Adrenal gland (tissue), 5 donors: Measurements from ENCODE around the gene WDSUB1.

Experiments used
- POLR2A ChIP-seq, 2 donors: fragments of 450-650 bp; IDR thresholded peaks; one replicate each; pipeline ENCODE4 v1.6.1; 2017; ENCODE audit warnings: antibody characterized with exemption in 2 of 2, mild to moderate bottlenecking in 2 of 2, moderate library complexity in 1 of 2
- TF ChIP-seq, protein P1 (sequence below), 6 experiments: fragments of 450-650 bp in 4 of 6; fragments of 200-600 bp in 2 of 6; sonication (generic) in 1 of 6; IDR thresholded peaks; 1 replicate in 5 of 6; 2 replicates in 1 of 6; pipeline versions ENCODE4 v1.5.1 to v1.8.0; 2016 to 2021; ENCODE audit warnings: antibody characterized with exemption in 6 of 6, mild to moderate bottlenecking in 2 of 6, moderate library complexity in 1 of 6
- donor health status: DM: no; HTN: no; CAD: no.

GRCh38 chr2:159186462-159186861, 100.0 kb downstream of the WDSUB1 start:
- TF ChIP-seq, protein P1, sequence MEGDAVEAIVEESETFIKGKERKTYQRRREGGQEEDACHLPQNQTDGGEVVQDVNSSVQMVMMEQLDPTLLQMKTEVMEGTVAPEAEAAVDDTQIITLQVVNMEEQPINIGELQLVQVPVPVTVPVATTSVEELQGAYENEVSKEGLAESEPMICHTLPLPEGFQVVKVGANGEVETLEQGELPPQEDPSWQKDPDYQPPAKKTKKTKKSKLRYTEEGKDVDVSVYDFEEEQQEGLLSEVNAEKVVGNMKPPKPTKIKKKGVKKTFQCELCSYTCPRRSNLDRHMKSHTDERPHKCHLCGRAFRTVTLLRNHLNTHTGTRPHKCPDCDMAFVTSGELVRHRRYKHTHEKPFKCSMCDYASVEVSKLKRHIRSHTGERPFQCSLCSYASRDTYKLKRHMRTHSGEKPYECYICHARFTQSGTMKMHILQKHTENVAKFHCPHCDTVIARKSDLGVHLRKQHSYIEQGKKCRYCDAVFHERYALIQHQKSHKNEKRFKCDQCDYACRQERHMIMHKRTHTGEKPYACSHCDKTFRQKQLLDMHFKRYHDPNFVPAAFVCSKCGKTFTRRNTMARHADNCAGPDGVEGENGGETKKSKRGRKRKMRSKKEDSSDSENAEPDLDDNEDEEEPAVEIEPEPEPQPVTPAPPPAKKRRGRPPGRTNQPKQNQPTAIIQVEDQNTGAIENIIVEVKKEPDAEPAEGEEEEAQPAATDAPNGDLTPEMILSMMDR (IDR thresholded peaks at IDR 0.05) = no peak
- no peak for TF ChIP-seq POLR2A (IDR thresholded peaks at IDR 0.05)
